Dendritic cell treated with granulocyte-macrophage colony-stimulating factor and Interleukin-4, amounts not matched to agents 40 ng/mL and 50 ng/mL, for 4 days (primary cell): ENCODE data around the gene SPTB.
A peak's percentile ranks its signal among the peaks of the same experiment; 100 is the strongest.

Experiments used
- H3K27ac Mint-ChIP-seq: one replicate; pipeline ENCODE4 v1.8.0; 2022; ENCODE audit warnings: mild to moderate bottlenecking, mixed read lengths
- H3K27me3 Mint-ChIP-seq: one replicate; pipeline ENCODE4 v1.8.0; 2022; ENCODE audit warnings: mild to moderate bottlenecking, mixed read lengths
- H3K36me3 Mint-ChIP-seq: one replicate; pipeline ENCODE4 v1.8.0; 2022; ENCODE audit warnings: low read depth, mixed read lengths
- H3K4me1 Mint-ChIP-seq: one replicate; pipeline ENCODE4 v1.8.0; 2022; ENCODE audit warnings: low read depth, mixed read lengths
- H3K4me3 Mint-ChIP-seq: one replicate; pipeline ENCODE4 v1.8.0; 2022; ENCODE audit warnings: mild to moderate bottlenecking, moderate library complexity, mixed read lengths
- H3K9me3 Mint-ChIP-seq: one replicate; pipeline ENCODE4 v1.8.0; 2022; ENCODE audit warnings: mixed read lengths
- intact Hi-C: fragments of 100-400 bp; cut with micrococcal nuclease; formaldehyde crosslinking; loops from one replicate; pipeline ENCODE4 v1.15.0; 2022

SPTB gene

DNA sequence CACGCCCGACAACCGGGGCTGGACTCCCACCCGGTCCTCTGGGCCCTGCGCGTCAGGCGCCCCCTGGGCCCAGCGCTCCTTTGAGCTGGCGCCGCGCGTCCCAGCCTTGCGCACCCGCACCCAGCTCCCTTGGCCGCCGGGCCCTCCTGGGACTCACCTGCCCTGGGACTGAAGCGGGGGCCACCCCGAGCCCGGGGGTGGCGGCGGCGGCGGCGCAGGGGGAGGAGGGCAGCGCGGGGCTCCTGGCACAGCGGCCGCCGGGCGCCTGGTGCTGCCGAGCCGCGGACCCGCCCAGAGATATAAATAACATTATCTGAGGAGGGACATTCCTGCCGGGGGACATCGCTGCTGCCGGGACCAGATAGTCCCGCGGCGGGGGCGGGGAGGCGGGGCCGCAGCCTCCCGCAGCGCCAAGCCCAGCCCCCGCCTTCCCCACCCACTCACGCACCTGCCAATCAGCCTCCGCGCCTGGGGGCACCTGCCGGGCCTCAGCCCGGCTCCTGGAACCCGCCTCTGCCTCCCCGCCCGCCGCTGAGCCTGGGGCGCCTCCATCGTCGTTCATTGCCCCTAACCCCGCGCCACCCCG lies at the start of gene SPTB:
Gene SPTB, minus strand, starts transcription at position 273 of the 586 bp plus-strand sequence. CDS start 56,813 bp downstream, outside the sequence.
- H3K27me3 Mint-ChIP-seq = peaks cover 80% of the 10 kb centered on the region
- intact Hi-C loops = no loop called here
- H3K36me3 Mint-ChIP-seq = no peaks in the 10 kb centered on the region
- peaks cover 9% of the 10 kb centered on the region for H3K4me1 Mint-ChIP-seq
- no peak within 1 kb of the TSS for H3K27ac Mint-ChIP-seq
- peak within 1 kb of the TSS; percentile 61 for H3K4me3 Mint-ChIP-seq
- H3K9me3 Mint-ChIP-seq = no peaks in the 10 kb centered on the region

DNA sequence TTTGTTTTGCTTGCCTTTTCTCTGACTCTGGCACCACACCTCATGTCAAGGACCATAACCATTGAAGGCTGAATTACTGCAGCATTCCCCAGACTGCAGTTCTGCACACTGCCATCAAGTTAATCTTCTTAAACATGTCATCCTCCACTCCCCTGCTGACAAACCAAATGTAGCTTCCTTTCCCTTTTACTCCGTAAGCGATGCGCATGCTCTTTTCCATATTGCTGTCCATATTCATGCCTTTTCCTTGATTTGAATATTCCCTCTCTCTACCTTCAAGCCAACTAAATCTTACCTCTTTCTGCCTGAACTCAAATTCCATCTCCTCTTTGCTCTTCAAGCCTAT lies 49.3 kb upstream of the SPTB start:
- H3K27ac Mint-ChIP-seq = no peak overlapping the region
- H3K27me3 Mint-ChIP-seq = no peaks in the 10 kb centered on the region
- H3K36me3 Mint-ChIP-seq = peaks cover 43% of the 10 kb centered on the region

DNA sequence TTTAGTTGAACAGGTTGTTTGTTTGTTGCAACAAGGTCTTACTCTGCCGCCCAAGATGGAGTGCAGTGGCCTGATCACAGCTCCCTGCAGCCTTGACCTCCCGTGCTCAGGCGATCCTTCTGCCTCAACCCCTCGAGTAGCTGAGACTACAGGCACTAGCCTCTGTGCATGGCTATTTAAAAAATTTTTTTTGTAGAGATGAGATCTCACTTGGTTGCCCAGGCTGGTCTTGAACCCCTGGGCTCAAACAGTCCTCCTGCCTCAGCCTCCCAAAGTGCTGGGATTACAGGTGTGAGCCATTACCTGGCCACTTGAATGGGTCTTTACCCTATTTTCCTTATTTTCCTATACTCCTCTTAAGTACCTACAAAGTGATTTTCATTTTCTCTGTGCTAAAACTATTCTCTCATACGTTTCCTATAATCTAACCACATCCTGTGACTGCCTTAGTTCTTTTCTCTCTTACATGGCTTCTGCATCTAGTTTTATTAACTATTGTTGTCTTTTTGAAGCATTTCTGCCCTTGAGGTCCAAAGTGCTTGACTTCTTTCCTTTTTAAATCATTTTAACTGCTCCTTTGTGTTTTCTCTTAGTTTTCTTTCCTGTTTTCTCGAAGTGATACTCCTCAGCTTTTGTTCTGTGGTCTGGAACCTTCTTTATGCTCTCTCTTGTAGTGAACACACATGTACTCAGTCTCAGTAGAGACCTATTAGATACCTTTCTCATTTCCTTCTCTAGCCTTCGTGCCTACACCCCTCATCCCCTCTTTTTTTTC lies 48.7 kb upstream of the SPTB start:
- Mint-ChIP-seq H3K36me3 (peaks cover 43% of the 10 kb centered on the region), H3K4me3 (no peak overlapping the region), H3K27me3 (no peaks in the 10 kb centered on the region), H3K9me3 (no peaks in the 10 kb centered on the region), H3K4me1 (no peaks in the 10 kb centered on the region), H3K27ac (no peak overlapping the region)
- intact Hi-C loops = no loop called here

More for the DNA sequence above, 49.3 kb upstream of the SPTB start:
- Mint-ChIP-seq H3K9me3 (no peaks in the 10 kb centered on the region), H3K4me1 (no peaks in the 10 kb centered on the region), H3K4me3 (no peak overlapping the region)
- intact Hi-C loops = no loop called here

DNA sequence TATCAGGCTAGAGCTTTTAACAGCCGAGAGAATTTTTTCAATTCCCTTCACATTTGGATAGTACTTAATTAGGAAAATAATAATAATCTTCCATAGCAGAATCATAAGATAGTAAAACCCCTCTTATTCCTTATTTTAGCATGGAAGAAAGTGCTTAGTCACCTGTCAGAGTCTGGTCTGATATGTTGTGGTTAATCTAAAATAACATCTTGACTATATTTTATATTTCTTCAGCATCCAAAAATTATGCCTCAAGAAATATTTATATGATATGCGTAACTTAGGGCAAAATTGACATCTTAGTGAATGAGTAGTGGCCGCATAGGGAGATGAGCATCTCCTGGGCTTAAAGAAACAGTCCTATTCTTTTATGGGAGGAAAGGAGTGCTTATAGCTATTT lies 47.3 kb upstream of the SPTB start:
- Mint-ChIP-seq H3K36me3 (peaks cover 30% of the 10 kb centered on the region), H3K4me3 (no peak overlapping the region), H3K27ac (no peak overlapping the region), H3K9me3 (no peaks in the 10 kb centered on the region), H3K4me1 (no peaks in the 10 kb centered on the region), H3K27me3 (no peaks in the 10 kb centered on the region)
- intact Hi-C loops = no loop called here

DNA sequence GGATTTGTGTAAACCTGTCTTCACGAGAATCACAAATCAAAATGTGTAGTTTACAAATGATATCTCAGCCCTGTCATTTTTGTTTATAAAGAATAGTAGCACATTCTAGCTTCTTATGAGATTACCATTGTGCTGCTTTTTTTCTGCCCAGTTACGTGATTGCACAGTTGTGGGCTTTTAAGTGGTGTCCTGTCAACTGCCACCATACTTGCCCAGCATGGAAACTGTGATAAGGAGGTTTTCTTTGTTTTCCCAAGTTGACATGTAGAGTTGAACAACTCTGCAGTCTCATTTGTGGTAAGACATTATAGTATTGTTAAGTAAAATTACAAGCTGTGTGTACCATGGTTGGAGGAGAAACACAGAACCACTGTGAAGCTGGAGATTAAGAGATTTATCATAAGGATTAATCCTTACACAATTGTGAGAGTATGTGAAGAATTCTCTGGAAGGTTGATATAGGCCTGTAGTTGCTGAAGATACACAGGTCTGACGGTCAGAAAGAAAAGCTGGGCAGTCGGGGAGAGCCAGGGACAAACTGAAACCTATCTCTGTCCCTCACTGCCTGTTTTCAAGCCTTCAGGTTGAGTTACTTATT lies 46.8 kb upstream of the SPTB start:
- H3K36me3 Mint-ChIP-seq = peaks cover 35% of the 10 kb centered on the region
- no peak overlapping the region for H3K27ac Mint-ChIP-seq
- H3K4me1 Mint-ChIP-seq = no peaks in the 10 kb centered on the region

DNA sequence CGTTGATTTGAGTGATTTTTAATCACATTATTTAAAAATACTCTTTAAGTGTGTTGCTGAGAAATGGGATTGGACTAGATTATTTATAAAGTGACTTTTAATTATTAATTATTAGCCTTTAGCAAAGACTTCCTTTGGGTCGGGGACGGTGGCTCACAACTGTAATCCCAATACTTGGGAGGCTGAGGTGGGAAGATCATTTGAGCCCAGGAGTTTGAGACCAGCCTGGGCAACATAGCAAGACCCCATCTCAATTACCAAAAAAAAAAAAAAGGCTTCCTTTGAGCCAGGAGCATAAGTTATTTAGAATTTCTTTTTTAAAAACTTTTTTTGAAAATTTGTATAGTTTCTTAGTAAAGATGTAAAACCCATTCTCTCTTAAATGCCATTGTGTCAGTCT lies 43.3 kb upstream of the SPTB start:
- no peak overlapping the region for H3K4me3 Mint-ChIP-seq
- H3K4me1 Mint-ChIP-seq = peaks cover 12% of the 10 kb centered on the region
- intact Hi-C loops = no loop called here
- peaks cover 40% of the 10 kb centered on the region for H3K36me3 Mint-ChIP-seq
- no peaks in the 10 kb centered on the region for H3K9me3 Mint-ChIP-seq
- no peaks in the 10 kb centered on the region for H3K27me3 Mint-ChIP-seq
- no peak overlapping the region for H3K27ac Mint-ChIP-seq

More for the DNA sequence above, 46.8 kb upstream of the SPTB start:
- intact Hi-C loops = no loop called here
- Mint-ChIP-seq H3K27me3 (no peaks in the 10 kb centered on the region), H3K9me3 (no peaks in the 10 kb centered on the region), H3K4me3 (no peak overlapping the region)

DNA sequence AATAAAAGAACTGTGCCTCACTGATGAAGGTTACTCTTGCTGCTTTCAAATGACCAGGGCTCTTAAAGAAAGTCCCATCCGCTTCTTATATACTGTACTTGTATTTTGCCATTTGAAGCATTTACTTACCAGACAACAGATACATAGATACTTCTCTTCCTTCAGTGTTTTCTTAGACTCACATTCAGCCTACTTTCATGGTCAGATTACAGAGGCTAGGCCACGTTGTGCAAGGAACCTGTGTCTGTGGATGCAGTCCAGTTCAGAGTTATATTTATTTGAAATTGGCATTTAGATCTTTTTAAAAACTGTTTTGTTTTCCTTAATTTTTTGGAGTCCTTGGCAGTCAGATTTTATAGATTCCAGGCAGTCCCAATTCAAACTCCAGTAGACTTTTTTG lies 40.8 kb upstream of the SPTB start:
- Mint-ChIP-seq H3K27me3 (no peaks in the 10 kb centered on the region), H3K4me3 (no peak overlapping the region), H3K9me3 (no peaks in the 10 kb centered on the region), H3K36me3 (peaks cover 25% of the 10 kb centered on the region), H3K27ac (no peak overlapping the region), H3K4me1 (peaks cover 32% of the 10 kb centered on the region)
- intact Hi-C loops = no loop called here

DNA sequence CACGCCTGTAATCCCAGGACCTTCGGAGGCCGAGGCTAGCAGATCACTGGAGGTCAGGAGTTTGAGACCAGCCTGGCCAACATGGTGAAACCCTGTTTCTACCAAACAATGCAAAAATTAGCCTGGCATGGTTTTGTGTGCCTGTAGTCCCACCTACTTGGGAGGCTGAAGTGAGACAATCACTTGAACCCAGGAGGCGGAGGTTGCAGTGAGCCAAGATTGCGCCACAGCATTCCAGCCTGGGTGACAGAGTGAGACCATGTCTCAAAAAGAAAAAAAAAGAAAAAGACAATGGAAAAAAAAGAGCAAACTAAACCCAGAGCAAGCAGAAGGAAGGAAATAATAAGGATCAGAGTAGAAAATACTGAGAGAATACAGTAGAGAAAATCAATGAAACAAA lies 39.9 kb upstream of the SPTB start:
- peaks cover 24% of the 10 kb centered on the region for H3K36me3 Mint-ChIP-seq

DNA sequence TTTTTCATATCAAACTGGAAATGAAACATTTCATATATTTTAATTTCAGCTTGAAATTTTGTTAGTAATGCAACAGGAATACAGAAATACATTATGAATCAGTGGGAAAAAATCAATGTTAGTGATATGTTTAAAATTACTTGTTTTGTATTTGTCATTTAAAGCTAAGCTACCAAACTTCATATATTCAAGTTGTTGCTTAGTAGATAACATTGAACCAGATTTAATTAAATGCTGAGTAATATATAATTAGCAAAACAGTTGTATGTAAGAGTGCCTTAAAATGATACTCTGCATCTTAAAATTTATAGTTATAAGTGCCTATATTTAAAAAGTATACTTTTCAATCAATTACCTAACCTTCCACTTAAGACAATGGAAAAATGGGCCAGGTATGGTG lies 39.5 kb upstream of the SPTB start:
- Mint-ChIP-seq H3K36me3 (peaks cover 24% of the 10 kb centered on the region), H3K9me3 (no peaks in the 10 kb centered on the region), H3K4me1 (peaks cover 39% of the 10 kb centered on the region), H3K27ac (no peak overlapping the region), H3K4me3 (no peak overlapping the region), H3K27me3 (no peaks in the 10 kb centered on the region)
- intact Hi-C loops = loop anchor here (10.0 kb wide), 2 partner anchors 154 to 414 kb away; partner anchors contain the start of genes ZBTB1 and ZBTB25

More for the DNA sequence above, 39.9 kb upstream of the SPTB start:
- Mint-ChIP-seq H3K27ac (no peak overlapping the region), H3K9me3 (no peaks in the 10 kb centered on the region), H3K27me3 (no peaks in the 10 kb centered on the region), H3K4me3 (no peak overlapping the region), H3K4me1 (peaks cover 39% of the 10 kb centered on the region)
- intact Hi-C loops = loop anchor here (10.0 kb wide), 2 partner anchors 155 to 415 kb away; partner anchors contain the start of genes ZBTB1 and ZBTB25

GRCh38 chr14:64918216-64918615 lies 38.5 kb upstream of the SPTB start:
- intact Hi-C loops = loop anchor here (10.0 kb wide), 2 partner anchors 153 to 413 kb away; partner anchors contain the start of genes ZBTB1 and ZBTB25
- H3K4me3 Mint-ChIP-seq = no peak overlapping the region
- no peaks in the 10 kb centered on the region for H3K27me3 Mint-ChIP-seq
- peaks cover 17% of the 10 kb centered on the region for H3K36me3 Mint-ChIP-seq
- no peaks in the 10 kb centered on the region for H3K9me3 Mint-ChIP-seq
- no peak overlapping the region for H3K27ac Mint-ChIP-seq
- peaks cover 44% of the 10 kb centered on the region for H3K4me1 Mint-ChIP-seq

GRCh38 chr14:64915797-64916196 lies 36.1 kb upstream of the SPTB start:
- Mint-ChIP-seq H3K4me3 (no peak overlapping the region), H3K27me3 (peaks cover 2% of the 10 kb centered on the region), H3K9me3 (no peaks in the 10 kb centered on the region), H3K4me1 (peaks cover 44% of the 10 kb centered on the region), H3K36me3 (peaks cover 11% of the 10 kb centered on the region), H3K27ac (peak overlapping the region; percentile 97)
- intact Hi-C loops = loop anchor here (2.0 to 10.0 kb wide), 4 partner anchors 71 to 411 kb away; partner anchors contain the start of genes FNTB, MAX, ZBTB1 and ZBTB25

GRCh38 chr14:64915029-64915424 lies 35.3 kb upstream of the SPTB start:
- Mint-ChIP-seq H3K9me3 (no peaks in the 10 kb centered on the region), H3K4me1 (peaks cover 39% of the 10 kb centered on the region), H3K4me3 (peak overlapping the region; percentile 88), H3K27ac (peak overlapping the region; percentile 97), H3K36me3 (peaks cover 11% of the 10 kb centered on the region), H3K27me3 (peaks cover 2% of the 10 kb centered on the region)
- intact Hi-C loops = loop anchor here (2.0 to 10.0 kb wide), 4 partner anchors 72 to 410 kb away; partner anchors contain the start of genes FNTB, MAX, ZBTB1 and ZBTB25

DNA sequence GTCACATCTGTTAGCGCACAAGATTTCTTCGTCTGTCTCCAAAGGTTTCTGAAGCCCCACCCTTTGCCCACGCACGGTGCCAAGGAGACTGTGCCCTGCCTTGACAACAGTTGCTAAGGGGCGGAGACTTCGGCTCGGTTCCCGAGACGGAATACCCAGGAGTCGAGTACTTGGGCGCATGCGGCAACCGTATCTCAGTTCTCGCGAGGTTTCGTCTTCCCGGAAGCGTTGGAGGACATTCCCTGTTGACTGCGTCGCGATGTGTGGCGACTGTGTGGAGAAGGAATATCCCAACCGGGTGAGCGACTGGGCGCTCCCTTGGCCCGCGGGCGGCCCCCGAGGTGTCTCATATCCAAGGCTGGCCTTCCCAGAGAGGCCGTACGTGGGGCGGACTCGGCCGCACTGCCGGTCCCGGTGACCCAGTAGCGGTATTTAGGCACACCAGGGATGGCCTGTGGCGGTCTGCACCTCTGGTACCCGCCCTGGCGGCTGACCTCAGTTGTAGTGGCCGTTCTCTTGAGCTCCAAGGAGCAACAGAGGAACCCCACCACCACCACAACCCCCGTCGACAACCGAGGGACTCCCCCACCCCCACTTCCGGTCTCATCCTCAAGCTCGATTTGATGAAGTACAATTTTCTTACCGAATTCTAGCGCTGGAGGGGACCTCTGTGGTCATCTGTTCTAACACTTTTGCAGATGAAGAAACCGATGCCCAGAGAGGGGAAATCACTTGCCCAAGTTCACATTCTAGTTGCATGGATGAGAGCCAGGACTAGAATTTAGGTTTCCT lies 34.7 kb upstream of the SPTB start, which contains the start of gene CHURC1:
Gene CHURC1, plus strand, starts transcription at position 219 of the 792 bp plus-strand sequence. Its CDS starts 41 bp downstream, at position 260.
- Mint-ChIP-seq H3K4me3 (peak within 1 kb of the TSS; percentile 88), H3K4me1 (peaks cover 39% of the 10 kb centered on the region), H3K27me3 (peaks cover 2% of the 10 kb centered on the region), H3K27ac (peak within 1 kb of the TSS; percentile 97), H3K9me3 (no peaks in the 10 kb centered on the region), H3K36me3 (peaks cover 8% of the 10 kb centered on the region)
- intact Hi-C loops = loop anchor here (2.0 to 10.0 kb wide), 4 partner anchors 72 to 410 kb away; partner anchors contain the start of genes FNTB, MAX, ZBTB1 and ZBTB25
